ENCODE data around the gene TGFBR3. TPM values are rescaled to one million over a fixed set of nuclear protein-coding genes. Genes with fewer than 3 reads are reported as not detected.

The TGFBR3 gene
- total and polyA plus RNA-seq, 9 of the 15 experiments (the other 6 are each of a cell fraction or from before 2014, with no cell fraction given), result 3.6 to 32.4 (median 15.6) TPM

DNA sequence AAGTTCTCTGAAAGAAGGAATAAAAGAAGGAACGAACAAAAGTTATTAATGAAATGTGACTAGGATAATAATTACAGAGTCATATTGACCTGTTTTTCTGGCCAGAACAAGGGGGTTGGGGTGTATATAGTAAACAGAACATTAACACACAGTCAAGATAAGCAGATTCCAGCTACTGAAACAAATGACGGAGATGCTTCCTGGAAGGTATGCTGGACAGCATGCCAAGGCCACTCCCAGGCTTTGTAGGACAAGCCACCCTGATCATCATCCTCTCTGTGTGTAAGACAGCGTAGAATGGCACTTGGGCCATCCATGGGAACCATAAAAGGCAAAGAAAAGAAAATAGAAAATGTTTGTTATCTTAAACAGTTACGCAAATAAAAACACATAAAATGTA is 120.7 kb downstream of the TGFBR3 start (continued):
- TF ChIP-seq, protein P1, sequence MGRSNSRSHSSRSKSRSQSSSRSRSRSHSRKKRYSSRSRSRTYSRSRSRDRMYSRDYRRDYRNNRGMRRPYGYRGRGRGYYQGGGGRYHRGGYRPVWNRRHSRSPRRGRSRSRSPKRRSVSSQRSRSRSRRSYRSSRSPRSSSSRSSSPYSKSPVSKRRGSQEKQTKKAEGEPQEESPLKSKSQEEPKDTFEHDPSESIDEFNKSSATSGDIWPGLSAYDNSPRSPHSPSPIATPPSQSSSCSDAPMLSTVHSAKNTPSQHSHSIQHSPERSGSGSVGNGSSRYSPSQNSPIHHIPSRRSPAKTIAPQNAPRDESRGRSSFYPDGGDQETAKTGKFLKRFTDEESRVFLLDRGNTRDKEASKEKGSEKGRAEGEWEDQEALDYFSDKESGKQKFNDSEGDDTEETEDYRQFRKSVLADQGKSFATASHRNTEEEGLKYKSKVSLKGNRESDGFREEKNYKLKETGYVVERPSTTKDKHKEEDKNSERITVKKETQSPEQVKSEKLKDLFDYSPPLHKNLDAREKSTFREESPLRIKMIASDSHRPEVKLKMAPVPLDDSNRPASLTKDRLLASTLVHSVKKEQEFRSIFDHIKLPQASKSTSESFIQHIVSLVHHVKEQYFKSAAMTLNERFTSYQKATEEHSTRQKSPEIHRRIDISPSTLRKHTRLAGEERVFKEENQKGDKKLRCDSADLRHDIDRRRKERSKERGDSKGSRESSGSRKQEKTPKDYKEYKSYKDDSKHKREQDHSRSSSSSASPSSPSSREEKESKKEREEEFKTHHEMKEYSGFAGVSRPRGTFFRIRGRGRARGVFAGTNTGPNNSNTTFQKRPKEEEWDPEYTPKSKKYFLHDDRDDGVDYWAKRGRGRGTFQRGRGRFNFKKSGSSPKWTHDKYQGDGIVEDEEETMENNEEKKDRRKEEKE (IDR thresholded peaks at IDR 0.05; ENCODE audit: borderline replicate concordance in 1 of 2, control insufficient read depth in 1 of 2, low read depth in 2 of 2, low read length in 1 of 2), result no peak
- TF ChIP-seq ZFP36 (IDR thresholded peaks at IDR 0.05; ENCODE audit: low read depth, low read length, partially characterized antibody), result no peak
- TF ChIP-seq ESRRA (IDR thresholded peaks at IDR 0.05; ENCODE audit: borderline replicate concordance, low read depth), result no peak
- no peak for TF ChIP-seq EZH2 (IDR thresholded peaks at IDR 0.05; ENCODE audit: borderline replicate concordance, low read depth, low read length)
- TF ChIP-seq MCM7 (IDR thresholded peaks at IDR 0.05), result no peak
- peak; percentile 52 for TF ChIP-seq ARID1B (IDR thresholded peaks at IDR 0.05)
- TF ChIP-seq HLTF (IDR thresholded peaks at IDR 0.05), result no peak
- no peak for TF ChIP-seq PML (IDR thresholded peaks at IDR 0.05; ENCODE audit: low read length)
- 0 out of 2 replicates have a peak, but pooled peaks have one; percentile 18 for TF ChIP-seq EHMT2 (IDR thresholded peaks at IDR 0.05)
- TF ChIP-seq MCM2 (IDR thresholded peaks at IDR 0.05; ENCODE audit: low read depth), result no peak
- no peak for TF ChIP-seq CBFB (CRISPR knock-in tag; IDR thresholded peaks at IDR 0.05)
- peak; percentile 50; the same call in 1 of the 2 replicates for TF ChIP-seq SOX6 (IDR thresholded peaks at IDR 0.05)
- TF ChIP-seq, protein P2, sequence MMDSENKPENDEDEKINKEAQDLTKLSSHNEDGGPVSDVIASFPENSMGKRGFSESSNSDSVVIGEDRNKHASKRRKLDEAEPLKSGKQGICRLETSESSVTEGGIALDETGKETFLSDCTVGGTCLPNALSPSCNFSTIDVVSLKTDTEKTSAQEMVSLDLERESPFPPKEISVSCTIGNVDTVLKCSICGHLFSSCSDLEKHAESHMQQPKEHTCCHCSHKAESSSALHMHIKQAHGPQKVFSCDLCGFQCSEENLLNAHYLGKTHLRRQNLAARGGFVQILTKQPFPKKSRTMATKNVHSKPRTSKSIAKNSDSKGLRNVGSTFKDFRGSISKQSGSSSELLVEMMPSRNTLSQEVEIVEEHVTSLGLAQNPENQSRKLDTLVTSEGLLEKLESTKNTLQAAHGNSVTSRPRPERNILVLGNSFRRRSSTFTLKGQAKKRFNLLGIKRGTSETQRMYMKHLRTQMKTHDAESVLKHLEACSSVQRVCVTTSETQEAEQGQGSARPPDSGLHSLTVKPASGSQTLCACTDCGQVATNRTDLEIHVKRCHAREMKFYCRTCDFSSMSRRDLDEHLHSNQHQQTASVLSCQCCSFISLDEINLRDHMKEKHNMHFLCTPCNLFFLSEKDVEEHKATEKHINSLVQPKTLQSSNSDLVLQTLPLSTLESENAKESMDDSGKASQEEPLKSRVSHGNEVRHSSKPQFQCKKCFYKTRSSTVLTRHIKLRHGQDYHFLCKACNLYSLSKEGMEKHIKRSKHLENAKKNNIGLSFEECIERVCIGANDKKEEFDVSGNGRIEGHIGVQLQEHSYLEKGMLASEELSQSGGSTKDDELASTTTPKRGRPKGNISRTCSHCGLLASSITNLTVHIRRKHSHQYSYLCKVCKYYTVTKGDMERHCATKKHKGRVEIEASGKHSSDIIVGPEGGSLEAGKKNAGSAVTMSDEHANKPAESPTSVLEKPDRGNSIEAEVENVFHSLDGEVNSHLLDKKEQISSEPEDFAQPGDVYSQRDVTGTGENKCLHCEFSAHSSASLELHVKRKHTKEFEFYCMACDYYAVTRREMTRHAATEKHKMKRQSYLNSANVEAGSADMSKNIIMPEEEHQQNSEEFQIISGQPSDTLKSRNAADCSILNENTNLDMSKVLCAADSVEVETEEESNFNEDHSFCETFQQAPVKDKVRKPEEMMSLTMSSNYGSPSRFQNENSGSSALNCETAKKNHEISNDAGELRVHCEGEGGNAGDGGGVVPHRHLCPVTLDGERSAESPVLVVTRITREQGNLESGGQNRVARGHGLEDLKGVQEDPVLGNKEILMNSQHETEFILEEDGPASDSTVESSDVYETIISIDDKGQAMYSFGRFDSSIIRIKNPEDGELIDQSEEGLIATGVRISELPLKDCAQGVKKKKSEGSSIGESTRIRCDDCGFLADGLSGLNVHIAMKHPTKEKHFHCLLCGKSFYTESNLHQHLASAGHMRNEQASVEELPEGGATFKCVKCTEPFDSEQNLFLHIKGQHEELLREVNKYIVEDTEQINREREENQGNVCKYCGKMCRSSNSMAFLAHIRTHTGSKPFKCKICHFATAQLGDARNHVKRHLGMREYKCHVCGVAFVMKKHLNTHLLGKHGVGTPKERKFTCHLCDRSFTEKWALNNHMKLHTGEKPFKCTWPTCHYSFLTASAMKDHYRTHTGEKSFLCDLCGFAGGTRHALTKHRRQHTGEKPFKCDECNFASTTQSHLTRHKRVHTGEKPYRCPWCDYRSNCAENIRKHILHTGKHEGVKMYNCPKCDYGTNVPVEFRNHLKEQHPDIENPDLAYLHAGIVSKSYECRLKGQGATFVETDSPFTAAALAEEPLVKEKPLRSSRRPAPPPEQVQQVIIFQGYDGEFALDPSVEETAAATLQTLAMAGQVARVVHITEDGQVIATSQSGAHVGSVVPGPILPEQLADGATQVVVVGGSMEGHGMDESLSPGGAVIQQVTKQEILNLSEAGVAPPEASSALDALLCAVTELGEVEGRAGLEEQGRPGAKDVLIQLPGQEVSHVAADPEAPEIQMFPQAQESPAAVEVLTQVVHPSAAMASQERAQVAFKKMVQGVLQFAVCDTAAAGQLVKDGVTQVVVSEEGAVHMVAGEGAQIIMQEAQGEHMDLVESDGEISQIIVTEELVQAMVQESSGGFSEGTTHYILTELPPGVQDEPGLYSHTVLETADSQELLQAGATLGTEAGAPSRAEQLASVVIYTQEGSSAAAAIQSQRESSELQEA (IDR thresholded peaks at IDR 0.05; ENCODE audit: low read depth), result no peak
- no peak for TF ChIP-seq FOXA3 (CRISPR knock-in tag; conservative IDR thresholded peaks at IDR 0.05 in 1 of 2, IDR thresholded peaks at IDR 0.05 in 1 of 2)
- TF ChIP-seq SMAD1 (IDR thresholded peaks at IDR 0.05; ENCODE audit: low read depth, low read length, partially characterized antibody), result no peak
- TF ChIP-seq TAF15 (IDR thresholded peaks at IDR 0.05; ENCODE audit: low read depth, low read length), result no peak
- TF ChIP-seq, protein P3, sequence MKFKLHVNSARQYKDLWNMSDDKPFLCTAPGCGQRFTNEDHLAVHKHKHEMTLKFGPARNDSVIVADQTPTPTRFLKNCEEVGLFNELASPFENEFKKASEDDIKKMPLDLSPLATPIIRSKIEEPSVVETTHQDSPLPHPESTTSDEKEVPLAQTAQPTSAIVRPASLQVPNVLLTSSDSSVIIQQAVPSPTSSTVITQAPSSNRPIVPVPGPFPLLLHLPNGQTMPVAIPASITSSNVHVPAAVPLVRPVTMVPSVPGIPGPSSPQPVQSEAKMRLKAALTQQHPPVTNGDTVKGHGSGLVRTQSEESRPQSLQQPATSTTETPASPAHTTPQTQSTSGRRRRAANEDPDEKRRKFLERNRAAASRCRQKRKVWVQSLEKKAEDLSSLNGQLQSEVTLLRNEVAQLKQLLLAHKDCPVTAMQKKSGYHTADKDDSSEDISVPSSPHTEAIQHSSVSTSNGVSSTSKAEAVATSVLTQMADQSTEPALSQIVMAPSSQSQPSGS (CRISPR knock-in tag; IDR thresholded peaks at IDR 0.05), result no peak
- no peak for TF ChIP-seq NR2F6 (CRISPR knock-in tag; IDR thresholded peaks at IDR 0.05)
